Natural killer cell (primary cell): ENCODE measurements around the gene BBLN. TPM values are rescaled to one million over a fixed set of nuclear protein-coding genes. Genes with fewer than 3 reads are reported as not detected.

Experiments used
- ATAC-seq, 3 donors: fragments of 150-1000 bp in 2 of 3; fragments of 200-7000 bp in 1 of 3; cut with Tn5 transposase; 1 replicate in 1 of 3; 2 replicates in 2 of 3; pipeline ENCODE4 v1.10.0; 2021; ENCODE audit warnings: mild to moderate bottlenecking in 2 of 3, moderate library complexity in 2 of 3
- DNase-seq, 2 donors: peaks; one replicate each; pipeline versions ENCODE4 v3.0.0 to v3.0.0-alpha.2; 2013 to 2021; ENCODE audit warnings: mixed read lengths in 1 of 2
- H3K27ac ChIP-seq: one replicate; pipeline ENCODE4 v1.5.1; 2013; ENCODE audit warnings: mild to moderate bottlenecking, low read length
- H3K27me3 ChIP-seq: one replicate; pipeline ENCODE4 v1.6.1; 2013; ENCODE audit warnings: low read length; ENCODE audit not compliant: control insufficient read depth, insufficient read depth
- H3K36me3 ChIP-seq: one replicate; pipeline ENCODE4 v1.6.1; 2013; ENCODE audit warnings: low read length; ENCODE audit not compliant: control insufficient read depth, insufficient read depth
- H3K4me1 ChIP-seq: one replicate; pipeline ENCODE4 v1.6.1; 2013; ENCODE audit warnings: low read length; ENCODE audit not compliant: control insufficient read depth, insufficient read depth
- H3K4me3 ChIP-seq: one replicate; pipeline ENCODE4 v1.5.1; 2013; ENCODE audit warnings: low read length
- H3K9me3 ChIP-seq: one replicate; pipeline ENCODE4 v1.6.1; 2013; ENCODE audit warnings: low read length; ENCODE audit not compliant: control insufficient read depth, insufficient read depth
- H3K27ac Mint-ChIP-seq, 2 donors: one replicate each; pipeline ENCODE4 v1.8.0; 2022; ENCODE audit warnings: mild to moderate bottlenecking in 2 of 2, mixed read lengths in 2 of 2, moderate library complexity in 1 of 2
- H3K27me3 Mint-ChIP-seq, 2 donors: one replicate each; pipeline ENCODE4 v1.8.0; 2022; ENCODE audit warnings: low read depth in 2 of 2, mixed read lengths in 2 of 2
- H3K36me3 Mint-ChIP-seq: one replicate; pipeline ENCODE4 v1.8.0; 2022; ENCODE audit warnings: mixed read lengths
- H3K4me1 Mint-ChIP-seq, 2 donors: one replicate each; pipeline ENCODE4 v1.8.0; 2022; ENCODE audit warnings: mixed read lengths in 2 of 2
- H3K4me3 Mint-ChIP-seq: one replicate; pipeline ENCODE4 v1.8.0; 2022; ENCODE audit warnings: mild to moderate bottlenecking, moderate library complexity, mixed read lengths
- H3K9me3 Mint-ChIP-seq, 2 donors: one replicate each; pipeline ENCODE4 v1.8.0; 2022; ENCODE audit warnings: mixed read lengths in 2 of 2
- CTCF ChIP-seq: fragments of 200-600 bp; IDR thresholded peaks from one replicate; pipeline ENCODE4 v1.8.0; 2022; ENCODE audit warnings: antibody characterized with exemption
- WGBS: methylation state at CpG from one replicate; pipeline ENCODE4 v1.1.7; 2013; ENCODE audit warnings: missing lambda C conversion rate; ENCODE audit not compliant: insufficient coverage; 5-methylcytosine and 5-hydroxymethylcytosine counted together
- intact Hi-C: fragments of 100-400 bp; cut with micrococcal nuclease; formaldehyde crosslinking; loops from one replicate; pipeline ENCODE4 v1.14.2; 2022
- total RNA-seq, 4 donors: library from RNA; stranded (reverse); fragments of 120-200 nt in 1 of 4; gene quantifications; one replicate each; pipeline versions ENCODE4 v1.2.3 to v1.2.4, GENCODE V29; 2013 to 2022

BBLN gene
- total RNA-seq, 3 donors from 2014 or later (not counting 1 experiment from before 2014, with no cell fraction given) = 61.8 to 74.0 (median 69.3) TPM

- no peaks in the 10 kb centered on the region for H3K9me3 ChIP-seq
- WGBS = 84% methylated on average over 12 of the region's 15 CpGs
- Mint-ChIP-seq H3K9me3 (no peaks in the 10 kb centered on the region), H3K36me3 (no peaks in the 10 kb centered on the region), H3K4me3 (no peak overlapping the region), H3K4me1 (peaks cover 5 to 8% of the 10 kb centered on the region in 2 donors), H3K27ac (no peak overlapping the region), H3K27me3 (peaks cover 21 to 29% of the 10 kb centered on the region in 2 donors)
- DNase-seq = no peak
- intact Hi-C loops = no loop called here
- no peak for TF ChIP-seq CTCF
- no peak overlapping the region for H3K27ac ChIP-seq
- no peak for ATAC-seq
- peaks cover 13% of the 10 kb centered on the region for H3K4me1 ChIP-seq
- no peak overlapping the region for H3K4me3 ChIP-seq
- H3K36me3 ChIP-seq = no peaks in the 10 kb centered on the region
- peaks cover 13% of the 10 kb centered on the region for H3K27me3 ChIP-seq
Measured at GRCh38 chr9:128206916-128207910, 47.1 kb downstream of the BBLN start.

GRCh38 chr9:128208386-128208785, 48.3 kb downstream of the BBLN start:
- H3K27ac Mint-ChIP-seq = no peak overlapping the region
- DNase-seq (no peak), ATAC-seq (no peak)

GRCh38 chr9:128208946-128209669, 49.0 kb downstream of the BBLN start:
- H3K36me3 ChIP-seq = no peaks in the 10 kb centered on the region
- Mint-ChIP-seq H3K36me3 (no peaks in the 10 kb centered on the region), H3K27me3 (peaks cover 21 to 33% of the 10 kb centered on the region in 2 donors), H3K4me1 (peaks cover 0 to 4% of the 10 kb centered on the region in 2 donors), H3K27ac (no peak overlapping the region), H3K9me3 (no peaks in the 10 kb centered on the region), H3K4me3 (no peak overlapping the region)
- intact Hi-C loops = no loop called here
- H3K27me3 ChIP-seq = peaks cover 9% of the 10 kb centered on the region
- H3K4me3 ChIP-seq = no peak overlapping the region
- no peaks in the 10 kb centered on the region for H3K9me3 ChIP-seq
- no peak for TF ChIP-seq CTCF
- H3K4me1 ChIP-seq = peaks cover 4% of the 10 kb centered on the region
- H3K27ac ChIP-seq = no peak overlapping the region
- DNase-seq (no peak), ATAC-seq (no peak)
- WGBS = 82% methylated on average over 15 of the region's 15 CpGs

More at GRCh38 chr9:128208386-128208785, 48.3 kb downstream of the BBLN start:
- no peak overlapping the region for H3K4me3 ChIP-seq
- no peaks in the 10 kb centered on the region for H3K36me3 ChIP-seq
- no peak overlapping the region for H3K27ac ChIP-seq
- peaks cover 9% of the 10 kb centered on the region for H3K4me1 ChIP-seq
- Mint-ChIP-seq H3K9me3 (no peaks in the 10 kb centered on the region), H3K36me3 (no peaks in the 10 kb centered on the region), H3K4me1 (peaks cover 0 to 8% of the 10 kb centered on the region in 2 donors), H3K4me3 (no peak overlapping the region), H3K27me3 (peaks cover 21 to 30% of the 10 kb centered on the region in 2 donors)
- WGBS = 94% methylated on average over 7 of the region's 7 CpGs
- H3K27me3 ChIP-seq = peaks cover 13% of the 10 kb centered on the region
- intact Hi-C loops = no loop called here
- no peaks in the 10 kb centered on the region for H3K9me3 ChIP-seq
- no peak for TF ChIP-seq CTCF
